ENCODE results near the gene CCSER2. TPM values are rescaled to one million over a fixed set of nuclear protein-coding genes. Genes with fewer than 3 reads are reported as not detected.

CCSER2 gene
- total RNA-seq, 1 experiment from 2014 or later: 23.1 TPM

DNA sequence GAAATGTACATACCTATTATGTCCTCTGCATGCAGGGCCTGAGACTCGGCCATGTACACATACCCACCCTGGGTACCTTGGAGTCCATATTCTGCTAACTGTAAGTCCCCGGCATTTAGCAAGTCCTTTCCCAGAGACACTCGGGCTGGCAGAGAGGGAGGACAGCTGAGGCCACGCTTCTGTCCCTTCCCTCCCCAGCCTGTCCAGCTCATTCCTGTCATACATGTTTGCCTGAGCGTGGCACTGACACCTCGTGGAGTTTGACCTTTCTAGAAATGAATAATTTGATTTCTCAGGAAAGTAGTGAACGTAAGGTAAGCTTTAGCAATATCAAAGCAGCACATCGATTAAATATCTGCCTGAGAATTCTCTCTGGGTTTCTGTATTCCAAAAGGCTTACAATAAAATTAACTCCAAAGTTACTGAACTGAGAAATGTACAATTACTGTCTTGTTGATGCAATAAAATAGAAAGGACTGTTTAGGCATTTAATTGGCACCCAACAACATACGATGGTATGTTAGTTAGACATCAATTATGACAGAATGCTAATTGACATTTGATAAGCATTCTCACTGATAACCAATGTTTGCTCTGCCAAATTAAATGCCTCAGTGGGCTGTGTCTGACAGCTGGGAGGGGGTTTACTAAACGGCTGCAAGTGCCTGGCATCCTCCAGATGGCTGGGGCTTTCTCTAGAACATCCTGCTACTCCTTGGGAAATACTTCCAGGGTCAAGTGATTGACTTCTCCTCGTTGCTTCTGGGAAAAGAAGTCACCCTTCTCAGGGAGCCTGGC, 221.2 kb downstream of the CCSER2 start:
- Mint-ChIP-seq H3K27me3 (ENCODE audit: insufficient read depth, unreplicated experiment) (peaks cover 4% of the 10 kb centered on the region), H3K4me1 (ENCODE audit: low read depth, unreplicated experiment) (peaks cover under 1% of the 10 kb centered on the region), H3K36me3 (ENCODE audit: insufficient read depth, unreplicated experiment) (no peaks in the 10 kb centered on the region), H3K27ac (ENCODE audit: unreplicated experiment) (no peak overlapping the region), H3K9me3 (ENCODE audit: unreplicated experiment) (no peaks in the 10 kb centered on the region), H3K4me3 (ENCODE audit: unreplicated experiment) (no peak overlapping the region)
- DNase-seq: no peak
- ChIA-PET POLR2A (no interaction called here), CTCF (interaction anchor here (0.6 to 1.2 kb wide), 3 partner anchors 12 to 158 kb away, joined by 3 read pairs; no protein-coding TSS in a partner anchor)
- Histone ChIP-seq H3K4me1 (no peaks in the 10 kb centered on the region), H3K4me3 (ENCODE audit: low read depth, low read length) (no peak overlapping the region), H3K27me3 (replicated peaks; ENCODE audit: control insufficient read depth, insufficient read depth, low read length) (no peaks in the 10 kb centered on the region; the same call in 1 of the 2 replicates), H3K9me3 (no peaks in the 10 kb centered on the region), H3K36me3 (ENCODE audit: control insufficient read depth, insufficient read depth, low read length) (no peaks in the 10 kb centered on the region)
- TF ChIP-seq, protein P1, sequence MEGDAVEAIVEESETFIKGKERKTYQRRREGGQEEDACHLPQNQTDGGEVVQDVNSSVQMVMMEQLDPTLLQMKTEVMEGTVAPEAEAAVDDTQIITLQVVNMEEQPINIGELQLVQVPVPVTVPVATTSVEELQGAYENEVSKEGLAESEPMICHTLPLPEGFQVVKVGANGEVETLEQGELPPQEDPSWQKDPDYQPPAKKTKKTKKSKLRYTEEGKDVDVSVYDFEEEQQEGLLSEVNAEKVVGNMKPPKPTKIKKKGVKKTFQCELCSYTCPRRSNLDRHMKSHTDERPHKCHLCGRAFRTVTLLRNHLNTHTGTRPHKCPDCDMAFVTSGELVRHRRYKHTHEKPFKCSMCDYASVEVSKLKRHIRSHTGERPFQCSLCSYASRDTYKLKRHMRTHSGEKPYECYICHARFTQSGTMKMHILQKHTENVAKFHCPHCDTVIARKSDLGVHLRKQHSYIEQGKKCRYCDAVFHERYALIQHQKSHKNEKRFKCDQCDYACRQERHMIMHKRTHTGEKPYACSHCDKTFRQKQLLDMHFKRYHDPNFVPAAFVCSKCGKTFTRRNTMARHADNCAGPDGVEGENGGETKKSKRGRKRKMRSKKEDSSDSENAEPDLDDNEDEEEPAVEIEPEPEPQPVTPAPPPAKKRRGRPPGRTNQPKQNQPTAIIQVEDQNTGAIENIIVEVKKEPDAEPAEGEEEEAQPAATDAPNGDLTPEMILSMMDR (IDR thresholded peaks at IDR 0.05; ENCODE audit: insufficient read depth in 1 of 2, low read depth in 1 of 2, low read length in 1 of 2, severe bottlenecking in 1 of 2, unreplicated experiment in 1 of 2): no peak
- no TSS peak for BruUV-seq (replicated peaks)
- intact Hi-C loops (cut with micrococcal nuclease; ENCODE audit: unreplicated experiment): no loop called here

DNA sequence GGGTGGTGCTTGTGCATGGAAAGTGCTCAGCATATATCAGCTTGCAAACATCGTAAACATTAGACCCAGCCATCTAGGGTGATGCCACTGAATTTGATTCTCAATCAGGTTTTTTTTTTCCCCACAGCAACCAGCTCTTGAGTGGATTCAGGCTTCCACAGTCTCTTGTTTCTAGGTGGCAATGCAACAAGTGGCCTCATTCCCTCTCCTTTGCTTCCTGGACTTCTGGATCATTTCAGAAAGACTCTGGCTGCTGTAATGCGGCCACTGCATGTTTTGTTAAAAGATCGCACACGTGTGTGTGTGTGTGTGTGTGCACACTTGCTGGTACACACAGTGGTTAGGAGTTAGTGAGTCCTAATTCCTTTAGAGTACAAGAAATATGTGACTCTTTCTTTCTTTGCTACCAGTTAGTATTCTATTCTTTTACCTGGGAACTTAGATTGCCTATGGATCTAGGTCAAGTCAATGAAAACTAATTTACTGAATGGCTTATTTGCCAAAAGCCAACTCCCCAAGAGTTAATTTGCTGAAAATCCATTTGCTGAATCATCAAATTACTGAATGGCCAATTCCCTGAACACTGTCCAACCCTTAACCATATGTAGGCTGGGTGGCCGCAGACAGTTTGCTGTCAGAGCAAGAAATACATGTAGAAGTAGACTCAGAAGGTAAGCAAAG, 222.5 kb downstream of the CCSER2 start:
- BruUV-seq (replicated peaks): no TSS peak
- Mint-ChIP-seq H3K27ac (ENCODE audit: unreplicated experiment) (no peak overlapping the region), H3K36me3 (ENCODE audit: insufficient read depth, unreplicated experiment) (no peaks in the 10 kb centered on the region), H3K4me3 (ENCODE audit: unreplicated experiment) (no peak overlapping the region), H3K9me3 (ENCODE audit: unreplicated experiment) (no peaks in the 10 kb centered on the region), H3K4me1 (ENCODE audit: low read depth, unreplicated experiment) (no peaks in the 10 kb centered on the region), H3K27me3 (ENCODE audit: insufficient read depth, unreplicated experiment) (peaks cover 4% of the 10 kb centered on the region)
- Histone ChIP-seq H3K27me3 (replicated peaks; ENCODE audit: control insufficient read depth, insufficient read depth, low read length) (no peaks in the 10 kb centered on the region; the same call in 1 of the 2 replicates), H3K4me3 (ENCODE audit: low read depth, low read length) (no peak overlapping the region), H3K9me3 (no peaks in the 10 kb centered on the region), H3K4me1 (no peaks in the 10 kb centered on the region), H3K36me3 (ENCODE audit: control insufficient read depth, insufficient read depth, low read length) (no peaks in the 10 kb centered on the region)
- no peak for DNase-seq
- intact Hi-C loops (cut with micrococcal nuclease; ENCODE audit: unreplicated experiment): no loop called here
- POLR2A ChIA-PET: no interaction called here
- CTCF ChIA-PET: interaction anchor here (1.0 kb wide), 1 partner anchor 55 kb away, joined by 3 read pairs; no protein-coding TSS in a partner anchor
- TF ChIP-seq, protein P1 (IDR thresholded peaks at IDR 0.05; ENCODE audit: insufficient read depth in 1 of 2, low read depth in 1 of 2, low read length in 1 of 2, severe bottlenecking in 1 of 2, unreplicated experiment in 1 of 2): no peak

DNA sequence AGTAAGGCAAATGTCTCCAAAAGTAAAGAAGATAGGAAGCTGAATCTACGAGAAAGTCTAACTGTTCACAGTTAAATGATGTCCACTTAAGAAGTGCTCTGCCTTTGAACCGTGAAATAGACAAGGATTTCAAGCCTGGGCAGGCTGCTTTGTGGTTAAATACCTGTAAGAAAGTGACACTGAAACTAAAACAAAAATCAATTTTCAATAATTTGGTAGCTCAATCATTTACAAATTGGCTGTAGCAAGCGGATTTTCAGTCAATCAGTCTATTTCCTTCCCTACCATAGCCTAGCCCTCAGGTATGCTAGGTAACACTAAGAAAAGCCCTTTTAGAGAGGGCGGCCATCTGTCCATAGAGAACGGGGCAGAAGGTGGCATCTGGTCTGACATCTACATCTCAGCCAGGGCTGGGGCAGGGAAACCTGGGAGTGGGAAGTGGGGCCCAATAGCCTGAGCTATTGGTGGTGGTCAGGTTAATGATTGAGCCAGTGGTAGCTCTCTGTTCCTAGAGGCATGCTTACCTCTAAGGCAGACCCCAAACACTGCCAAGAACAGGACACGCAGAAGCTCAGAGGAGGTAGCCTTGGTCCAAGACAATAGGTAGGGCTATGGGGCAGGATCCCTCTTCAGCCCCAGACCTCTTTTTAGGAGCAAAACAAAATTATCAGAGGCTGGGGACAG, 223.2 kb downstream of the CCSER2 start:
- BruUV-seq (replicated peaks): no TSS peak
- POLR2A ChIA-PET: no interaction called here
- H3K4me1 Mint-ChIP-seq (ENCODE audit: low read depth, unreplicated experiment): no peaks in the 10 kb centered on the region

More for the DNA sequence above, 223.2 kb downstream of the CCSER2 start:
- Mint-ChIP-seq H3K4me3 (ENCODE audit: unreplicated experiment) (no peak overlapping the region), H3K27me3 (ENCODE audit: insufficient read depth, unreplicated experiment) (peaks cover 4% of the 10 kb centered on the region), H3K9me3 (ENCODE audit: unreplicated experiment) (no peaks in the 10 kb centered on the region), H3K27ac (ENCODE audit: unreplicated experiment) (no peak overlapping the region), H3K36me3 (ENCODE audit: insufficient read depth, unreplicated experiment) (no peaks in the 10 kb centered on the region)
- TF ChIP-seq, protein P1 (IDR thresholded peaks at IDR 0.05; ENCODE audit: insufficient read depth in 1 of 2, low read depth in 1 of 2, low read length in 1 of 2, severe bottlenecking in 1 of 2, unreplicated experiment in 1 of 2): no peak
- CTCF ChIA-PET: interaction anchor here (1.0 to 1.4 kb wide), 2 partner anchors 54 to 62 kb away, joined by 3 to 5 read pairs; no protein-coding TSS in a partner anchor
- Histone ChIP-seq H3K9me3 (no peaks in the 10 kb centered on the region), H3K36me3 (ENCODE audit: control insufficient read depth, insufficient read depth, low read length) (no peaks in the 10 kb centered on the region), H3K4me1 (no peaks in the 10 kb centered on the region), H3K27me3 (replicated peaks; ENCODE audit: control insufficient read depth, insufficient read depth, low read length) (no peaks in the 10 kb centered on the region; the same call in 1 of the 2 replicates), H3K4me3 (ENCODE audit: low read depth, low read length) (no peak overlapping the region)
- DNase-seq: no peak
- intact Hi-C loops (cut with micrococcal nuclease; ENCODE audit: unreplicated experiment): loop anchor here (2.0 kb wide), 1 partner anchor 61 kb away; no protein-coding TSS in a partner anchor
